8988T (cell line): Measurements from ENCODE around the gene MORF4L1.
"Not testable (repeated sequence)": the region's sequence is repeated elsewhere in the genome, so short reads cannot be mapped to it uniquely, and the experiment has no call there.

ENCODE experiments used
- DNase-seq: peaks from one replicate; pipeline ENCODE4 v3.0.0; 2011

Gene MORF4L1

DNA sequence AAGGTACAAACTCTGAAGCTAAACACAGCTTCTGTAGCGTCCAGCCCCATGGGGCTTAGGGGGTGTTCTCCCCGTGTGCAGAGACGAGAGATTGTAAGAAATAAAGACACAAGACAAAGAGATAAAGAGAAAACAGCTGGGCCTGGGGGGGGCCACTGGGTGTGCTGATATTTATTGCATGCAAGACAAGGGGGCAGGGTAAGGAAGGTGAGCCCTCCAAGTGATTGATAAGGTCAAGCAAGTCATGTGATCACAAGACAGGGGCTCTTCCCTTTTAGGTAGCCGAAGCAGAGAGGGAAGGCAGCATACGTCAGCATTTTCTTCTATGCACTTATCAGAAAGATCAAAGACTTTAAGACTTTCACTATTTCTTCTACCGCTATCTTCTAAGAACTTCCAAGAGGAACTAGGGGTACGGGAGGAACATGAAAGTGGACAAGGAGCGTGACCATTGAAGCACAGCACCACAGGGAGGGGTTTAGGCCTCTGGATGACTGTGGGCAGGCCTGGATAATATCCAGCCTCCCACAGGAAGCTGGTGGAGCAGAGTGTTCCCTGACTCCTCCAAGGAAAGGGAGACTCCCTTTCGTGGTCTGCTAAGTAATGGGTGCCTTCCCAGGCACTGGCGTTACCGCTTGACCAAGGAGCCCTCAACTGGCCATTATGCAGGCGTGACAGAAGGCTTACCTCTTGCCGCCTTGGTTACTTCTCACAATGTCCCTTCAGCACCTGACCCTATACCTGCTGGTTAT lies 29.8 kb downstream of the MORF4L1 start:
- DNase-seq = not testable (repeated sequence)

GRCh38 chr15:78904599-78905358 lies 32.1 kb downstream of the MORF4L1 start:
- DNase-seq = no peak

DNA sequence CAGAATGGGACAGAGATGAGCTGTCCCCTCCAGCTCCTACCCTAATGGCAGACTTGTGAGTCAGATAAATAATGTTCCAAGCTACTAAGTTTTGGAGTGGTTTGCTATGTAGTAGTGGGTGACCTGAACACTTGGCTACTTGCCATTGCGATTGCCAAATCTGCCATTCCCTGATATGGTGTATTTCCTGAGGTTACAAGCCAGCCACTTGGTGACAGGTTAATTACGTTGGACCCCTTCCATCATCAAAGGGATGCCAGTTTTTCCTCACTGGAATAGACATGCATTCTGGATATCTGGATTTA lies 33.6 kb downstream of the MORF4L1 start:
- no peak for DNase-seq

DNA sequence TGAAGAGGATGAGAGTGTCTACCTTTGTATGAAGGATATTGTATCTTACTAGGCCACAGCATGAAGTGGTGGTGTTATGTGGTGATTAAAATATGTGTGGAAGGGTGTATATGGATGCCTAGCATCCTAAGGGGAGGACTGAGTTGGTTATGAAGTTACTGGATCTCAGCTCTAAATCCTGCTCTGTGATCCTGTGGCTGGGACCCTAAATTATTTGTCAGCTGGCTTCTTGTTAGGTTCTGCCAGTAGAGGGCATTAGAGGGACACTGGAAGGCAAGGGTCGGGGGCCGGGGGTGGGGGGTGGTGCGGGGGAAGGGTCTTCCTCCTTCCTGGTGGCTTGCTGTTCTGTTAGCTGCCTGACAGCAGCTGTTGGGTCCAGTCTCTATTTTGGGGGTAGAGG lies 34.9 kb downstream of the MORF4L1 start:
- DNase-seq = no peak

- no peak for DNase-seq
These were observed 36.5 kb downstream of the MORF4L1 start for GRCh38 chr15:78909160-78909695.

DNA sequence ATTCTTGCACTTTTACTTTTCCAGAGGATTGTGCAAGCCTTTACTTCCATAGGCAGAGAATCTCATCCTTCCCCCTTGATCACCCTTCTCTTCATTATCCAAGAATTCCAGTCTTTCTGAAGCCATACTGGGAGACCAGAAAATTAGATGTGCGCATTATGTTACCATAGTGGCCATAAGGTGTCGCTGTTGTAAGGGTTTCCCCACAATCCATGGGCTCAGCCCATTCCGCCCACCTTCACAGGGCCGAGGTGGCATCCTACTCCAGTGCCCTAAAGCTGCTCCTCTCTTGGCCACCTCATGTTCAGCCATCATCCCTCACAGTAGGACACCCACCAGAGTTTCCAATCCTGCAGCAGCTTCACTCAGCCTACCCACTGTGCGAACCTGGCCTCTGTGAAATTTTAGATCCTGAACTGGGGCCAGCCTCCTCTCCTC lies 37.1 kb downstream of the MORF4L1 start:
- no peak for DNase-seq

DNA sequence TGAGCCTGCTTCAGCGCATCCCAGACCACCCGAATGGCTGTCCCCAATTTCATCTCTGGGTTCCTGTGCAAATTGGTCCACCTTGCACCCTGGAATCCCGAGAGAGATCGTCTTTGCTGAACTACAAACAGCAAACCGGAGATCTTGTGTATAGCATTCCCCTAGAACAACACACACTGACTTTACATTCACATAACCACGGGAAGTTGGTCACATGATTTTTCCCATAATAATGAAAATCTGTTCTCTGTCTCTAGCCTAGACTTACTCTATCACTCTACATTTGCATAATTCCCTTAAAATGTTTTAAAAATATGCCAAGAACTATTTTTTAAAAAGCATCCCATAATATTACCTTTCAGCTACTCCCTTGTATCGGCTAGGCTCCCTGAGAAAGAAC lies 37.6 kb downstream of the MORF4L1 start:
- DNase-seq = no peak

GRCh38 chr15:78912316-78912715 lies 39.6 kb downstream of the MORF4L1 start:
- no peak for DNase-seq

DNA sequence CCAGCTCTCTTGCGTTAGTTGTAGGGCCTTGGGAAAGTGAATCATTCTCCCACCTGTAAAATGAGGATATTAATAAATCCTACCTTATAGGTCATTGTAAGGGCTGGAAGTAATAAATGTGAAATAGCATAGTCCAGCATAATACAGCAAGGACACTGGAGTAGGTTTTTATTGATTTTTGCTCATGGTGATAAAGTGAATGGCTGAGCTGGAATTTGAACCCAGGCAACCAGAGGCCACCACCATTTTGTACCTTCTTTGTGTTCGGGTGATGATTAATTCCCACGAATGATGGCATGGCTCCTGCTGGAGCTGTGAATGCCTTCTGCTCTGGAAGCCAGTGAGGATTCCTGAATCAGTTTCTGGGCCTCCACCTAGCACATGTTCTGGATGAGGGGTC lies 40.3 kb downstream of the MORF4L1 start:
- DNase-seq = no peak

GRCh38 chr15:78914027-78914764 lies 41.5 kb downstream of the MORF4L1 start:
- DNase-seq = no peak

DNA sequence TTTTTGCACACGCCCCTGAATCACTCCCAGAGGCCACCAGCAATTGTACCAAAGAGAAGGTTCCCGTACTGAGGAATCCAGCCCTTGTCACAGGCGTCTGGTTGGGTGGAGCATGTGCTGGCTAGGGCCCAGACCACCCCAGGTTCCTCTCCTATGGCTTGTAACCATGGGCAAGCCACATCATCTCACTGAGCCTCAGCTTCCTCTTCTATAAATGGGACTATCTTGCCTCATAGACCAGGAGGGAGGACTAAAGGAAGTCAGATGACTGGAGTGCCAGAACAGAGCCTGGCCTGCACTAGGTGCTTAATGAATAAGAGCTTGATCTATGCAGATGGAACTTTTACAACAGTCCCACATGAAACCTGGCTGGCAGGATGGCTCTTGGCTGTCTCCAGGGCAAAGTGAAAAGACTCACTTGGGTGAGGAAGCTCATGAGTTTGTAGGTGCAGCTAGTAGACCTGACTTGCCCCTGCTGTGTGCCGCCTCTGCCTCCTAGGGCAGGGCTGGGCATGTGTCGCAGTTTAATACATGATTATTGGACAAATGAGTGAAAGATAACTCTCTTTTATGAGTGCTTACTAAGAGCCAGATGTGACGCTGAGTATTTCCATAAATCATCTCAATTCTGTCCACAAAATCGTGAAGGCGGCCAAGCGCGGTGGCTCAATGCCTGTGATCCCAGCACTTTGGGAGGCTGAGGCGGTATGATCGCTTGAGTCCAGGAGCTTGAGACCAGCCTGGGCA lies 42.8 kb downstream of the MORF4L1 start:
- DNase-seq = no peak

DNA sequence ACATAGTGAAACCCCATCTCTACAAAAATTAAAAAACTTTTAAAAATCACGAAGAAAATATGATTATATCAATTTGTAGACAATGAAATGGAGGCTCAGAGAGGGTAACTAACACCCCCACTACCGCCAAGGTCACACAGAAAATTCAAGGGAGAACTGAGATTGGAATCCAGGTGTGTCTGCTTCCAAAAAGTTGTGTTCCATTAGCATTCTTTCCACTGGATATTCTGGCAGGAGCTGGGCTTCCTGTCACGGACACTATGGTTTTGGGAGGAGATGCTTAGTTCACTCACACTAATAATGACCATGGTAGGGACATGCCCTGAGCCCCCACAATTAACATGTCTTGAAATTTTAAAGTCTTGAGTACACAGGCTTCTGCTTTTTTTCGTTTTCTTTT lies 43.4 kb downstream of the MORF4L1 start:
- DNase-seq = no peak

DNA sequence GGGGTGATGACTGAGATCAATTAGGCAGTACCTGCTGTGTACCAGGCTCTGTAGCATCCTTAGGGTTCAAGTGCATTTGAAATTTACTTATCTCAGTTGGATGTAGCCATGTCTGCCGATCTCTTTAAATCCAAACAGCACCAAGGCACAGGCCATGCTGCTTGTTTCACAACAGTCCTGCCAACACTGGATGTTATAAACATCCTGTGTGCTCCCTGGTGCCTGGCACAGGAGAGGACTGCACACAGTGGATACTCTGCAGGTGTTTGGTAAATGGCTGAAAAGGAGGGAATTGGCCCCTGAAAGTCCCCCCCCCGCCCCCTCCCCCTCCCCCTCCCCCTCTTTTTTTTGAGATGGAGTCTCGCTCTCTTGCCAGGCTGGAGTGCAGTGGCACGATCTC lies 45.2 kb downstream of the MORF4L1 start:
- no peak for DNase-seq

DNA sequence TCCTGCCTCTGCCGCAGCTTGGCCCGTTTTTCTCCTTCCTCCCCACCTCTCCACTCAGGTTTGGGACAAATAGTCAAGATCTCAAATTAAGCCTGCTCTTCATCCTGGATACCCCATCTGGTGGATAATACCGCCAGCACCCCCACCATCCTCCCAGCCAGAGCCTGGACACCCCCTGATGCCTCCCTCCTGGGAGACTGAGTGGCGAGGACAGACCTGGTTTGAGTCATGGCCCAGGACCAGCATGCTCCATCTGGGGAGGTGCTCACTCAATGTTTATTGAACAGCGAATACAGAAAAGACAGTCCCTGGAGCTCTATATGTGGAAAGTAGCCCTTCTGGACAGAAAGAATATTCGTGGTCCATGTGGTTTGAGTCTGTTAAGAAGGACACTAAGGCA lies 48.8 kb downstream of the MORF4L1 start:
- no peak for DNase-seq

DNA sequence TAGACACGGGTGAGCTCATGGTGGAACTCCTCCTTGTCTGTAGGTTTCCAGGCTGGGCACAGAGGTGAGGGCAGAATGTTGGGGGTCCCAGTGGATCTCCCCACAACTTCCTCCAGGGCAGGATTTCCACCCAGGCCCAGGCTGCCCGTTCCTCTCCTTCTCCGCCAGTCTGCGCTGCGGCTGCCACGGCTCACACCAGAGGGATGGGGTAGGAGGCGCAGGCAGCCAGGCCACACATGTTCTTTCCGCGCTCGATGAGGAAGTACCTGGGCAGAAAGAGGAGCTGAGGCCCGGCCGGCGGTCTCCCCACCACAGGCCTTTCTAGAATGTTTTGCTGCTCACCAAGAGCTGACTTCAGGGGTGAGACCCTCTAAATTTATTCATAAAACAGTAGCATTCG lies 49.2 kb downstream of the MORF4L1 start:
- DNase-seq = no peak

- no peak for DNase-seq
These were observed 49.8 kb downstream of the MORF4L1 start for GRCh38 chr15:78922527-78922926.

GRCh38 chr15:78923015-78923414 lies 50.3 kb downstream of the MORF4L1 start:
- DNase-seq = no peak

DNA sequence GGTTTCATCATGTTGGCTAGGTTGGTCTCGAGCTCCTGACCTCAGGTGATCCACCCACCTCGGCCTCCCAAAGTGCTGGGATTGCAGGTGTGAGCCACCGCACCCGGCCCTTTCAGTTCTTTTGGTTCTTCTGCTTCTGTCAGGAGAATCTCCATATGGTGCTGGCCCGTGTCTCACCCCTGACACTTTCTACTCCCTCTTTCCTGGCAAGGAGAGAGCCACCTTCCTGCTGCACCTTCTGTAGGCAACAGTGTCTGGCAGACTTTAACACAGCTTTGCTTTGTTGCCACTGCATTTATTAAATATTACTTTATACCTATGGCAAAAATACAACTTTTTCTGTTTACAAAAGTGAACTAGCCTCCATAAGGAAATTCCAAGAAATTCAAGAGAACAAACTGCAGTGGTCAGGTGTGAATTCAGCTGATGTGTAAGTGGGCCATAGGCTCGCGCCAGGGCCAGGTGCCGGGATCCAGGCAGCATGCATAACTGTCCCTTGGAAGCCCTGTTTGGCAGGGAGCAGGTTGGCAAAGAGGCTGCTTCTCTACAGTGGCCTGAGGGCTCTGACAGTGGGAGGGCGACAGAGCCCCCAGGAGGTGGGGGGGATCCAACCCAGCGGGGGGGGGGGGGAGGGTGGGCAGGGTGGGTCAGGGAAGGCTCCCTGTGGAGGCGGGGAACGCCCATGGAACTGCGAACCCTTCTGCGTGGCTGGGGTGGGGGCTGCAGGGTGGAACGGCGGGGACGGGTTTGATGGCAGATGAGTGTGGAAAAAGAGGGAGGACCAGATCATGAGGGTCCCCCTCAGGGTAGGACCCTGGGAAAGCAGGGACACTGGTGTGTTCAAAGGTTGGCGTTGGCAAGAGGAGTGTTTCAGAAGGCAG lies 51.0 kb downstream of the MORF4L1 start:
- DNase-seq = no peak

GRCh38 chr15:78925076-78925624 lies 52.5 kb downstream of the MORF4L1 start:
- DNase-seq = no peak

DNA sequence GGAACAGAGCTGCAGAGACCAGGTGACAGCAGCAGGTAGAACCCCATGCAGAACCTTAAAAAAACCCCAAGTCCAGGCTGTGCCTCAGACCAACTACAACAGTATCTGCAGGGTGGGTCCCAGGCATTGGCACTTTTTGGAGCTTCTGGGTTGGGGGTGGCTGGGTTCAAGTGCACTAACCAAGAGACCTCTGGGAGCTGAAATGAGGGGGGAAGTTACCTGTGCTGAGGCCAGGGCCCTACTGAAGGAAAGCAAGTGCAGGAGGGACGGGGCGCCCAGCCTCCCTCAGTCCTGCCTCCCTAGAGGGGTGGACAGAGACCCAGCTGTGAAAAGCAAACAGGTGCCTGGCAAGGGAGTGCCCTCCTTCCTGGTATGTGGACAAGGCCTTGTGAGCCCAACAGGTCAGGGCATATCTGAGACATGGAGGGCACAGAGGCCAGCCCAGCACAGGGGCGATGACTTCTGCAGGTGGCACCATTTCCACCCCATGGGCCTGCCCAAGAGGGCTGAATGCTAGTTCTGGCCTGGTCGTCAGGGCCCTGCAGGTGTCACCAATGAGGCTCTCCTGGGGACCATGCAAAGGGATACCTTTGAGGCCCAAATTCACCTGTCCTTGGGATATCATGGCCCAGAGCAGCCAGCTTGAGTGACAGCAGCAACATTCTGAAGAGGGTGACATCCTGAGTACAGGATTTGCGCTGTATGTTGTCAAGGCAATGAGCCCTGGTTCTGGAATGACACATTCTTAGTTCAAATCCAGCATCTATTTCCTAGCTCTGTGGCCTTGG lies 53.5 kb downstream of the MORF4L1 start:
- DNase-seq = no peak
